Rectal smooth muscle tissue (tissue), 1 donor: ENCODE data around the gene PGK1.
"Not testable (repeated sequence)": the region's sequence is repeated elsewhere in the genome, so short reads cannot be mapped to it uniquely, and the experiment has no call there.

ENCODE experiments used
- H3K27ac ChIP-seq: one replicate; pipeline ENCODE4 v1.7.0; 2013; ENCODE audit warnings: low read depth, low read length, inconsistent platforms
- H3K27me3 ChIP-seq: one replicate; pipeline ENCODE4 v1.7.0; 2013; ENCODE audit warnings: low read length; ENCODE audit not compliant: control insufficient read depth, insufficient read depth
- H3K36me3 ChIP-seq: one replicate; pipeline ENCODE4 v1.7.0; 2013; ENCODE audit warnings: low read length; ENCODE audit not compliant: control insufficient read depth, insufficient read depth
- H3K4me1 ChIP-seq: one replicate; pipeline ENCODE4 v1.7.0; 2013; ENCODE audit warnings: low read length; ENCODE audit not compliant: control insufficient read depth, insufficient read depth
- H3K4me3 ChIP-seq: one replicate; pipeline ENCODE4 v1.7.0; 2013; ENCODE audit warnings: low read length
- H3K9ac ChIP-seq: one replicate; pipeline ENCODE4 v1.7.0; 2013; ENCODE audit warnings: low read length

The PGK1 gene

DNA sequence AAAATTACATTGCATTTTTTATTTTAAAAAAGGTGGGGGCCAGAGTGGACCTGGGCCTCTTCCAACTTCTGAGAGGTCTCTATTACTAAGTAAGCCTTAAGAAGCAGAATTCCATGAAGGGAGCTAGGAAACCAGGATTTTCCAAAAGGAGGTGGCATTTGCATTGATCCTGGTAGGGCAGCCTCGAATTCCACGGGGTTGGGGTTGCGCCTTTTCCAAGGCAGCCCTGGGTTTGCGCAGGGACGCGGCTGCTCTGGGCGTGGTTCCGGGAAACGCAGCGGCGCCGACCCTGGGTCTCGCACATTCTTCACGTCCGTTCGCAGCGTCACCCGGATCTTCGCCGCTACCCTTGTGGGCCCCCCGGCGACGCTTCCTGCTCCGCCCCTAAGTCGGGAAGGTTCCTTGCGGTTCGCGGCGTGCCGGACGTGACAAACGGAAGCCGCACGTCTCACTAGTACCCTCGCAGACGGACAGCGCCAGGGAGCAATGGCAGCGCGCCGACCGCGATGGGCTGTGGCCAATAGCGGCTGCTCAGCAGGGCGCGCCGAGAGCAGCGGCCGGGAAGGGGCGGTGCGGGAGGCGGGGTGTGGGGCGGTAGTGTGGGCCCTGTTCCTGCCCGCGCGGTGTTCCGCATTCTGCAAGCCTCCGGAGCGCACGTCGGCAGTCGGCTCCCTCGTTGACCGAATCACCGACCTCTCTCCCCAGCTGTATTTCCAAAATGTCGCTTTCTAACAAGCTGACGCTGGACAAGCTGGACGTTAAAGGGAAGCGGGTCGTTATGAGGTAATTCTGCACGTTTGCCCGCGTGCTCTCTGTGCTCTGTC, at the start of gene PGK1:
TSS of gene PGK1 (plus strand) at position 626 of the 824 bp plus-strand sequence. CDS start at position 719, 93 bp downstream.
- H3K36me3 ChIP-seq = no peaks in the 10 kb centered on the region
- H3K4me3 ChIP-seq = peak within 1 kb of the TSS; percentile 88
- peak within 1 kb of the TSS; percentile 94 for H3K27ac ChIP-seq
- H3K4me1 ChIP-seq = peaks cover 2% of the 10 kb centered on the region
- H3K27me3 ChIP-seq = no peaks in the 10 kb centered on the region
- H3K9ac ChIP-seq = peak within 1 kb of the TSS; percentile 94

GRCh38 chrX:78063687-78064086, 40.4 kb upstream of the PGK1 start:
- Histone ChIP-seq H3K27ac (no peak overlapping the region), H3K4me3 (no peak overlapping the region), H3K36me3 (no peaks in the 10 kb centered on the region), H3K27me3 (no peaks in the 10 kb centered on the region), H3K9ac (no peak overlapping the region), H3K4me1 (no peaks in the 10 kb centered on the region)

DNA sequence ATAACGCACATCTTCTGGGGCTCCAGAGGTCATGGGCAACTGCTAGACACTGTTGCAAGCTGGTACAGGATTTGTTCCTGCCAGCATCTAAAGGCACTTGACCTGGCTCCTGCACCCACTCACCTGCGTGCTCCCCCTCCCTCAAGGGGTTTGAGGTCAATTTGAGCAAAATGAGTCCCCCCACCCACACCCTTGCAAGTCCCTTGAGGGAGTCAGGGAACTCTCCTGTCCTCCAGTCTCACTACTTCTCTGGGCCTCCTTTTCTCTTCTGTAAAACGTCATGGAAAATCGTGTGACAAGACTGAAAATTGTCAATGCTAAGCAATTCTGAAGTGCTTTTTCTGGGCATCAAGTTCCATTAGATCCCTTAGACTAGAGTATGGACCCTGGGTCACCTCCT, 39.9 kb upstream of the PGK1 start:
- Histone ChIP-seq H3K9ac (no peak overlapping the region), H3K36me3 (no peaks in the 10 kb centered on the region), H3K27ac (no peak overlapping the region), H3K27me3 (no peaks in the 10 kb centered on the region), H3K4me1 (no peaks in the 10 kb centered on the region), H3K4me3 (no peak overlapping the region)

DNA sequence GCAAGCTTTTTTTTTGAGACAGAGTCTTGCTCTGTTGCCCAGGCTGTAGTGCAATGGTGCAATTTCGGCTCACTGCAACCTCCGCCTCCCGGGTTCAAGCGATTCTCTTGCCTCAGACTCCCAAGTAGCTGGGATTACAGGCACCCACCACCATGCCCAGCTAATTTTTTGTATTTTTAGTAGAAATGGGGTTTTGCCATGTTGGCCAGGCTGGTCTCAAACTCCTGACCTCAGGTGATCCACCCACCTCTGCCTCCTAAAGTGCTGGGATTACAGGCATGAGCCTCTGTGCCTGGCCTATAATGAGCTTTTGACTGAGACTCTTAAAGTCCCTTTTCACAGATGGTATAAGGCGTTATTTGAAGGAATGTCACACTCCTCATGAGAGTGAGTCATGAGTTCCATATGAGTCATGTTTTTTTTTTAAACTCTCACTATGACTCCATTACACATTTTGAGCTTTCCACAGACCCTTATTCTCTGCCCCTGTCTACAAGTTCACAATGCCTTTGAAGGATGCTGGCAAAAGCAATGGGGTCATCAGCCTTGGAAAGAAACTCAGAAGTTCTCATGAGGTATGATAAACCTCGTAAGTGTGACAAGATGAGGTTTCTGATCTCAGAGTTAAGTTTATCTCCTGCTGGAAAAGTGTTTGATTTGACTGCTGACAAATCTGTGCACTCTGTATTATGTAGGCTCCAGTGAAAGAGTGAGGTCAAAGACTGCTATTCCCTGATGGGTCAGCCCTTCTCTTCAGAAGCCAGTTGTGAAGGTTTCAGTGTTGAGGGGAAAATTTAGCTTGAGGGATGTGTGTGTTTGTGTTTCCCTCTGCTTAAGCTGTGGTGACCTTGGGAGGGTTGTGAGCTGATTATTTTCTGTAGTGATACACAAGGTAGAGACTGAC, 39.1 kb upstream of the PGK1 start:
- not testable (repeated sequence) for H3K4me3 ChIP-seq, H3K27ac ChIP-seq, H3K9ac ChIP-seq, H3K36me3 ChIP-seq, H3K27me3 ChIP-seq, H3K4me1 ChIP-seq

DNA sequence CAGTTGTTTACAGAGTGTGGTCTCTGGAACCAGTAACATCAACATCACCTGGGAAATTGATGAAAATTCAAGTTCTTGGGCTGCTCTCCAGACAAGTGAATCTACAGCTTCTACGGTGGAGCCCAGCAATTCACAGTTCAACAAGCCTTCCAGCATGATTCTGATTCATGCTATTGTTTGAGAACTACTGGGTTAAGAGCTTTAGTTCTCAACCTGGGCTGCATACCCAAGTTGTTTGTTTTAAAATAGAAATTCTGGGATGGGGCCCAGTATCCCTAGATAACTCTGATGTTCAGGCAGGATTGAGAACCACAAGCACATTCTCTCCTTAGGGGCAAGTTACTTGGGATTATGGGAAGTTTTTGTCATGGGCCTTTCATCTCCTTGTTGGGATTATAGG, 37.9 kb upstream of the PGK1 start:
- no peaks in the 10 kb centered on the region for H3K27me3 ChIP-seq
- no peak overlapping the region for H3K4me3 ChIP-seq
- H3K36me3 ChIP-seq = no peaks in the 10 kb centered on the region
- H3K9ac ChIP-seq = no peak overlapping the region
- H3K4me1 ChIP-seq = no peaks in the 10 kb centered on the region
- no peak overlapping the region for H3K27ac ChIP-seq

DNA sequence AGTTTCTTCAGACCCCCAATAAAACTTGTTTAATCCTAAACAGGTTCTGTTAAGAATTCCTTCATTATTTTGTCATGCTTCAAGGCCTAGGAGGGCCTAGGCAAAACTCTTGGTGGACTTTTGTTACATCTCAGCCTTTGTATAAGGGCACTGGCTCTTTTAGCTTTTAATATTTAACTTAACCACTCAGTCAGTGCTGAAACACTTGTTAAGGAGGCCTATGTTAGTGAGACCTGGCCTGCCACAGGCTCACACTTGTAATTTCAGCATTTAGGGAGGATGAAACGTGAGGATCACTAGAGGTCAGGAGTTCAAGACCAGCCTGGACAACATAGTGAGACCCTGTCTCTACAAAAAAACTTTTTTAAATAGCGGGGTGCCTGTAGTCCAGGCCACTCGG, 32.7 kb upstream of the PGK1 start:
- no peaks in the 10 kb centered on the region for H3K27me3 ChIP-seq
- no peak overlapping the region for H3K4me3 ChIP-seq
- no peaks in the 10 kb centered on the region for H3K4me1 ChIP-seq
- H3K9ac ChIP-seq = no peak overlapping the region
- no peak overlapping the region for H3K27ac ChIP-seq
- no peaks in the 10 kb centered on the region for H3K36me3 ChIP-seq

DNA sequence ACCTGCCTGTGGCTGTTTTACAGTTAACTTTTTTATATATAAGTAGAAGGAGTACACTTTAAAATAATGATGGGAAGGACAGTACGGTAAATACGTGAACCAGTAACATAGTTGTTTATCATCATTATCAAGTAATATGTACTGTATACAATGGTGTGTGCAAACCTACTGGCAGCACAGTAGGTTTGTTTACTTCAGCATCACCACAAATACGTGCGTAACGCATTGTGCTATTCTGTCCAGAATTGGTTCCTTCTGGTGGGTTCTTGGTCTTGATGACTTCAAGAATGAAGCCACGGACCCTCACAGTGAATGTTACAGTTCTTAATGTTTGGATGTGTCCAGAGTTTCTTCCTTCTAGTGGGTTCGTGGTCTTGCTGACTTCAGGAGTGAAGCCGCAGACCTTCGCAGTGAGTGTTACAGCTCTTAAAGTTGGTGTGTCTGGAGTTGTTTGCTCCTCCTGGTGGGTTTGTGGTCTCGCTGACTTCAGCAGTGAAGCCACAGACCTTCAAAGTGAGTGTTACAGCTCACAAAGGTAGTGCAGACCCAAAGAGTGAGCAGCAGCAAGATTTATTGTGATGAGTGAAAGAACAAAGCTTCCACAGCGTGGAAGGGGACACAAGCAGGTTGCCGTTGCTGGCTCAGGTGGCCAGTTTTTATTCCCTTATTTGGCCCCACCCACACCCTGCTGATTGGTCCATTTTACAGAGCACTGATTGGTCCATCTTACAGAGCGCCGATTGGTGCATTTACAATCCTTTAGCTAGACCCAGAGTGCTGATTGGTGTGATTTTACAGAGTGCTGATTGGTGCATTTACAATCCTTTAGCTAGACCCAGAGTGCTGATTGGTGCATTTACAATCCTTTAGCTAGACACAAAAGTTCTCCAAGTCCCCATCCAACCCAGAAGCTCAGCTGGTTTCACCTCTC, 30.6 kb upstream of the PGK1 start:
- H3K9ac ChIP-seq, H3K4me3 ChIP-seq, H3K27ac ChIP-seq, H3K36me3 ChIP-seq, H3K27me3 ChIP-seq, H3K4me1 ChIP-seq: not testable (repeated sequence)

DNA sequence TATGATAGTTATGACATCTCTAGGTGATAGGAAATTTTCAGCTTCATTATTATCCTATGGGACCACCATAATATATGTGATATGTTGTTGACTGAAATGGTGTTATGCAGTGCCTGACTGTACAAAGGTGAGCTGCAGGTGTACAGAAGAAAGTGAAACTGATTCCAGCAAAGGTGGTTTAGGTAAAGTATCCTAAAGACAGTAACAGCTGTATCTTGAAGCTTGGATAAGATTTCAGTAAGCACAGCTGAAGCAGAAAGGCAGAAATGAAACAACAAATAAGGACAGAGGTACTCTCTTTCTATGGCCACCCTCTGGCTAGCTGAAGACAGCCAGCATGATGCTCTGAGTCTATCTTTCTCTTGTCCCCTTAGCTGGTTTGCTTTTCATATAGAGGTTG, 30.0 kb upstream of the PGK1 start:
- H3K4me3 ChIP-seq = no peak overlapping the region
- no peak overlapping the region for H3K9ac ChIP-seq
- H3K4me1 ChIP-seq = no peaks in the 10 kb centered on the region
- no peaks in the 10 kb centered on the region for H3K27me3 ChIP-seq
- H3K36me3 ChIP-seq = no peaks in the 10 kb centered on the region
- H3K27ac ChIP-seq = no peak overlapping the region

DNA sequence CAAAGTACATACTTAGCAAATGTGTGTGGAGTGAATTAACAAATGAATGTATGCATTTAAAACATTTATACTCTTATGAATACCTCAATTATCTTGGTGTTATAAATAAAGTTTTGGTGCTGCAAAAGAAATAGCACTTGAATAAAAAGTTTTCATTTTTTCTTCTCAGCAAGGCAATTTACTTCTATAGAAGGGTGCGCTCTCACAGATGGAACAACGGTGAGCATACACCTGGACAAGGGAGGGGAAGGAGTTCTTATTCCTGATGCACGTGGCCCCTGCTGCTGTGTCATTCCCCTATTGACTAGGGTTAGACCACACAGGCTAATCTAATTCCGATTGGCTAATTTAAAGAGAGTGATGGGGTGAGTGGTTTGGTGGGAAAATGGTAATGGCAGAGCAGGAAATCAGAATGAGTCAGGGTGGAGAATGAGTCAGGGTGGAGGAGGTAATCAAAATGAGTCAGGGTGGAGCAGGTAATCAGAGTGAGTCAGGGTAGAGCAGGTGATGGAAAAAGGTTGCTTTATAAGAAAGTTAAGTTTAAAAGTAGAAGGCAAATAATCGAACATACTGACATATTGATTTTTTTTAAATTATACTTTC, 28.2 kb upstream of the PGK1 start:
- H3K4me3 ChIP-seq = no peak overlapping the region
- no peaks in the 10 kb centered on the region for H3K36me3 ChIP-seq
- H3K27me3 ChIP-seq = no peaks in the 10 kb centered on the region

GRCh38 chrX:78081413-78081812, 22.6 kb upstream of the PGK1 start:
- H3K4me3 ChIP-seq, H3K9ac ChIP-seq, H3K36me3 ChIP-seq, H3K27me3 ChIP-seq, H3K4me1 ChIP-seq, H3K27ac ChIP-seq: not testable (repeated sequence)

More for the DNA sequence above, 28.2 kb upstream of the PGK1 start:
- no peaks in the 10 kb centered on the region for H3K4me1 ChIP-seq
- H3K9ac ChIP-seq = no peak overlapping the region
- H3K27ac ChIP-seq = no peak overlapping the region

GRCh38 chrX:78092296-78092695, 11.8 kb upstream of the PGK1 start:
- Histone ChIP-seq H3K9ac (no peak overlapping the region), H3K27ac (no peak overlapping the region), H3K4me1 (no peaks in the 10 kb centered on the region), H3K4me3 (no peak overlapping the region), H3K27me3 (no peaks in the 10 kb centered on the region), H3K36me3 (no peaks in the 10 kb centered on the region)
